Epithelial cell of proximal tubule (primary cell): ENCODE data around the gene KRAS. TPM values are rescaled to one million over a fixed set of nuclear protein-coding genes. Genes with fewer than 3 reads are reported as not detected.

Experiments
- DNase-seq: peaks from one replicate; pipeline ENCODE4 v3.0.0-alpha.2; 2011; ENCODE audit warnings: low read depth
- H3K4me3 ChIP-seq: 2 replicates; pipeline ENCODE4 v1.5.1; 2011; ENCODE audit warnings: low read depth, mild to moderate bottlenecking, low read length
- CTCF ChIP-seq: conservative IDR thresholded peaks from 2 replicates; pipeline ENCODE4 v1.5.1; 2012; ENCODE audit warnings: low read depth, mild to moderate bottlenecking, low read length
- total RNA-seq: library from RNA; depleted of rRNA; stranded (reverse); fragments of >200 nt; gene quantifications from 2 replicates; pipeline ENCODE4 v1.2.3, GENCODE V29; 2015

KRAS gene
- total RNA-seq, 1 donor from 2014 or later = 15.3 TPM

DNA sequence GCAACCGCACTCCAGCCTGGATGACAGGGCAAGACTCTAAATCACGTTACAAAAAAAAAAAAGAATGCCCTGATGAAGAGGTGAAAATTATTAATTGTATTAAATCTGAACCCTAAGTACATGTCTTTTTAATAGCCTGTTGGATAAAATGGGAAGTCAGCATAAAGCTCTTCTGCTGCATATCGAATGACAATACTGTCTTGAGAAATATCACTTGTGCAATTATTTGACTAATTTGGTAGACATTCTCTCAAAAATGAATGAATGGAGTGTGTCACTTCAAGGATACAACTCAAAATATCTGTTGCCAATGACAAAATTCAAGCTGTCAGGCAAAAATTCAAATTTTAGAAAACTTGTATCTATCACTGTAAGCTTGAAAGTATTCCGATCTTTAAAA is 94.7 kb downstream of the KRAS start:
- DNase-seq = no peak
- TF ChIP-seq CTCF = no peak

GRCh38 chr12:25155022-25155576 is 95.6 kb downstream of the KRAS start:
- peak; percentile 72 for TF ChIP-seq CTCF
- DNase-seq = no peak
- no peak overlapping the region for H3K4me3 ChIP-seq

More for the DNA sequence above, 94.7 kb downstream of the KRAS start:
- no peak overlapping the region for H3K4me3 ChIP-seq

Other genes with a start within 250 kb of the KRAS start
- gene DNAI7, start 55.8 kb downstream of the KRAS start, total RNA-seq = not detected in 2 replicates
- gene ETFRF1, start 55.7 kb downstream of the KRAS start, total RNA-seq = 11.4 and 16.6 TPM in 2 replicates